Activated CD4-positive, alpha-beta T cell treated with anti-CD3 and anti-CD28 coated beads, Interleukin-2, amount 50 U/mL, for 48 hours (primary cell): ENCODE results near the gene CNMD.
"Not testable (repeated sequence)": the region's sequence is repeated elsewhere in the genome, so short reads cannot be mapped to it uniquely, and the experiment has no call there.

Source experiments
- DNase-seq, 2 experiments: peaks; one replicate each; pipeline ENCODE4 v3.0.0-alpha.2; 2020

Gene CNMD

DNA sequence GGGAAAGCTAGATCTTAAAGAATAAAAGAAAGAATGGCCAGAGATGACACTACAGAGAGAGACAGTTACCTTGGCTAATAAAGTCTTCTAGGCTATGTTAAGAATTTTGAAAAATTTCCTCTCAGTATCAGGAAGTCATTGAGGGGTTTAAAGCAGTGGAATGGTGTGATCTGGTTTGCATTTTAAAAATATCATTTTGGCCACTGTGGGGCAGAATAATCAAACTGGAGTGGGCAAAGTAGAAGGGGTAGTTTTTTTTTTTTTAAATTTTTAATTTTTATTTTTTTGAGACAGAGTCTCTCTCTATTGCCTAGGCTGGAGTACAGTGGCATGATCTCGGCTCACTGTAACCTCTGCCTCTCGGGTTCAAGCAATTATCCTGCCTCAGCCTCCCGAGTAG lies 4.4 kb upstream of the CNMD start:
- DNase-seq, result no peak

DNA sequence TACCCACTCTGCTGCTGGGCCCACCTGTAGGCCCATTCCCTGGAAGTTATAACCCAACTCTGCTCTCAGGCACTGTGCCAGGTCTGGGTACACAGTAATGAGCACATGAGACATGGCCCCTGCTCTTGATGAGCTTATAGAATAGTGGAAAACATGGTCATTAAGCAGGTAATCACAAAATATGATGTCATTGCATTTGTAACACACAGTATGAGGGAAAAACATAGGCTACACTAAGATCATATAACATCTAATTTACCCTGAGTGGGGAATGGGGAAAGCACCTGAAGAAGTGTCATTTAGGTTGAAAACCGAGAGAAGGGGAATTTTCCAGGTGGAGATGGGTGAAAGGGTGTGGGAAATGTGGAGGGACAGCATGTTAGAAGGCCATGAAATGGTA lies 3.9 kb upstream of the CNMD start:
- DNase-seq, result no peak

DNA sequence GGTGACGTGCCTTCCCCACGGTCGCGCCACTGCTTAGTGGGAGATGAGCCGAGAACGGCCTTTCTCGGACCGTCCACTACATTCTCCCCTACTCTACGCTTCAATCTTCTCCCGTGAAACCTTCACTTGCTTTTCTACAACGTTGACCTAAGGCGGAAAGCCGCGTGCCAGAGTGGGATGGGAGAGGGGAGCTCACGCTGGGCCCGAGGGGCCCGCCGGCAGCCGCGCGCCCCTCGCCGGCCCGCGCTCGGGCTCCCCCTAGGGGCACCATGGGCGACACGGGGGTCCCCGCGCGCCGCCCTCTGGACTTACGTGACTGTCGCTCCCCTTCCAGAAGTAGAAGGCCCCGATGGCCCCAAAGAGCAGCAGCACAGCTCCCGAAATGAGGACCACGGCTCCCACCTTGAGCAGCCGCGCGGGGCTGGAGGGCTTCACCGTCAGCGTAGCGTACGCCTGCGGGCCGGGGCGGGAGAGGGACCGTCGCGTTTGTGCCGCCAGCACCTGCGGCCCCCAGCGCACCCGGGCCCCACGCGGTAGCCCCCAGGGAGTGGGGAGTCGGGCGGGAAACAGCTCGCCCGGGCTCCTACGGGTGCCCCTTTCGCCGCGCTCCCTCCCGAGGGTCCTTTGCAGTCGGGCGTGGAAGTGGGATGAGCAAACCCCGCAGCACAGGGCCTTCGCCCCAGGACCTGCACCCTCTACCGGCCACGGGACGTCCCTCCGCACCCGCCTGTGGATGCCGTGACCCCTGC lies 727 bp downstream of the CNMD start:
- DNase-seq, result peak; percentile 4 to 29

DNA sequence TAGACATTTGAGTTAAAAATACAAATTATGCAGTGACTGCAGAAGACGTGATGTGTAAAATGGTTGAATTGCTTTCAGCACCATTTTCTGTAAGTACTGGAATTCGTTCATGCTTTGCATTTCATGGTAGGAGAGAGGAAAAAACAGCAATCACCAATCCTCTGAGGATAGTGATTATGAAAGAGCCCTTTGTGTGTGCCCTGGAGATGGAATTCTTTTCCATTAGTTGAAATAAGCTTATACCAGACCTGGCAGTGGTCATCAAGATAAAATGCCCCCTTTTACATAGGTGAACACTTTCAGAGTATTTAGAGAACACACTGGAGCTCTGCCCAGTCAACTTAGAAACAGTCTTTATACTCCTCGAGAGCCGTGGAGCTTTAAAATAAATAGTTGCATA lies 1.7 kb downstream of the CNMD start:
- no peak for DNase-seq

DNA sequence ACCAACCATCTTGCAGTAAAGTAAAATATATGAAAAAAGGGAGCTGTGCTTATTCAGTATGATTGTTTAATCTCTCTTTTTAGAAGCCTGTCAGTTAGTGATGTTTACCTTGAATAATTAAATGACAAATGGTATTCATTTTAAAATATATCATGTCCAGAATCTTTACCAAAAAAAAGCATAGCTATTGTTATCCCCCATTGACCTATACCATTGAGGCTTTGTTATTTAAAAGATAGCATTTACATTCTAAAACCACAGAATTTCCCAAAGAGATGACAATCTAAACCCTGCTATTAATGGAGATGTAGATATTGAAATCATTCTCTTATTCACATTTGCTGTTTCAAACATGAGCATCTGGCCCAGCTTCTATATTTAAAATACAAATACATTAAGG lies 2.2 kb downstream of the CNMD start:
- DNase-seq, result no peak

DNA sequence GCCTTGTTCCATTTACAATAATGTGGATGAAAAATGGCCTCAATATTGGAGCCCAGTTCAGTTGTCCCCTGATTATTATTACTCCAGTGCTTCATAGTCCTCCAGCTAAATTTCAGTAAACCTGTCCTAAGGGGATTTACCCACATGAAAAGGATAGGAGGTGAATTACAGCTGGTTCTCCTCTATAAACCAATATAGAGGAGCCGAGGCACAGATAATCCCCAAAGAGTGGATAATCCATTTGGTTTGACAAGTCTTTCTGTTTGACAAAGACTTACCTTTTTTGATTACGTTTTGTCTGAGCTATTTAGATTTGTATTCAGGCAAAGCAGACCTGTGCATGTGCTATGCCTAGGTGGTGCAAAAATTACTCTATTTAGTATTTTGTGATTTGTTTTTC lies 2.7 kb downstream of the CNMD start:
- no peak for DNase-seq

DNA sequence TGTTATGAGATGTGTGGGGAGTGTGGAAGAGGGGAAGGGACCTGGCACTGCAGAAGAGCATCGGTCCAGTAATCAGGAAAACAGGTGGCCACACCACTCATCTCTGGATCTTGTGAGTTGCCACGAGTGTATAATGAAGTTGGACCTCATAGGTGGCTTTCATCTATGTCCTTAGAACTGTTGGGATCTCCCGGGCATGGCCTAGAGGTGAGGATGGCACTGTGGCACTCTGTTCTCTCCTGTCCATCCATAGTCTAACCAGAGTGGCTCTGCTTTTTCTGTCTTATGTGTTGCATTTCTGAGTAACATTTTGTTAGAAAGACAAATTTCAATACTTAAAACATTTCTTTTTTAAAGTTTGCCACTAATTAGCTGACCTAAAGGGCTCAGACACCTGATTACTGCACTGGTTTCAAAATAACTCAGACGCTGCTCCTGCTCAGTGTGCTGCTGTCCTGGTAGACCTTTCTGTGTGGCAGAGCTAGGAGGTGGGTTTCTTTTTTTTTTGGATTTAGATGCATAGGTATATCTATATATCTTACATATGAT lies 5.5 kb downstream of the CNMD start:
- no peak for DNase-seq

DNA sequence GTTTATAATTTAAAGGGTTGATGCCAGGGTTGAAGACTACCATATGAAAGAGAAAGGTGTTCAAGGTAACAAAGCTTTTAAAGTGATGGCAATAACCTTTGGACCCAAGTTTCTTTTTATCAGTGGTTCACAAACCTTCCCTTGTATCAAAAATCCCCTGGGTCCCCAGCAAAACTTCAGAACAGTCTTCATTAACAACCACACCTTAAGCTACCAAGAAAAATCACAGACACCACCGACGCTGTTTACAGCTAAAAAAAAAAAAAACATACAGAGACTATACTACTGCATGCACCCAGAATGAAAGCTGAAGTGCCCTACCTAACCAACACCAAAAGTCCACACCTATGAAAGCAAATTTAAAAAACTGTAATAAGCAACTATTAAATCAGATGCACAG lies 13.4 kb downstream of the CNMD start:
- no peak for DNase-seq

DNA sequence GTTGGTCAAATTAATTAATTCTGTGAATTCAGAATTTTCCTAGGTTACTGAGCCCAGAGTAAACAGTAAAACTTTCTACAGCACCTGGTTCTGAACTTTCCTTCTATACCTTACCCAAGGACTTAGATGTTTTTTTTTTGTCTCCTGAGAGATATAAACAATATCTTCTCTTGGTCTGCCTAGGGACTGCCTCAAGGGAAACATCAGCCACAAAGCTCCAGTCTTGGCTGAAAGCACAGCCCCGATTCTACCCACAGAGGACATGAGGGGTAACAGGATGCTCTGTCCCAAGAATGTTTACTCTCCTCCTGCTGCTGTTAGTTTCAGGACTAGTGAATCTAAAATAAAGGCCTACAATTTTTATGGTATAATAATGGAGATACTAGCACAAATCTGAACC lies 14.3 kb downstream of the CNMD start:
- no peak for DNase-seq

DNA sequence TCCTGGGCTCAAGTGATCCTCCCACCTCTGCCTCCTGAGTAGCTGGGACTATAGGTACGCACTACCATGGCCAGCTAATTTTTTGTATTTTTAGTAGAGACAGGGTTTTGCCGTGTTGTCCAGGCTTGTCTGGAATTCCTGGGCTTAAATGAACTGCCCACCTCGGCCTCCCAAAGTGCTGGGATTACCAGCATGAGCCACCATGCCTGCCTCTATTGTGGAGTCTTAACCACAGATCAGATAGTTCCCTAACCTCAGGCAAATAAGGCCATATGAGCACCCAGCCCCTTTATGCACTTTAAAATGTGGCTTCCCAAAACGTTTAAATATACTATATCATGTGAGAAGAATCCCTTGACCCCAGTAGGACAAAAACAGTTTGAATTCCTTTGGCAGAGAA lies 16.4 kb downstream of the CNMD start:
- DNase-seq, result no peak

DNA sequence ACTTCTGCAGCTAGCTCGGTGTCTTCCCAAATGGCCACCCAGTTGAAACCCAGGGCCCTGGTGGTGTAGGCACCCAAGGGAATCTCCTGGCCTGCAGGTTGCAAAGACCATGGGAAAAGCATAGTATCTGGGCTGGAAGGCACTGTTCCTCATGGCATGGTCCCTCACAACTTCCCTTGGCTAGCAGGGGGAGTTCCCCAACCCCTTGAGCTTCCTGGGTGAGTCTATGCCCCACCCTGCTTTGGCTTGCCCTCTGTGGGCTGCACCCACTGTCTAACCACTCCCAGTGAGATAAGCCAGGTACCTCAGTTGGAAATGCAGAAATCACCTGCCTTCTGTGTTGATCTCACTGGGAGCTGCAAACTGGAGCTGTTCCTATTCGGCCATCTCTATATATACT lies 18.3 kb downstream of the CNMD start:
- not testable (repeated sequence) for DNase-seq

DNA sequence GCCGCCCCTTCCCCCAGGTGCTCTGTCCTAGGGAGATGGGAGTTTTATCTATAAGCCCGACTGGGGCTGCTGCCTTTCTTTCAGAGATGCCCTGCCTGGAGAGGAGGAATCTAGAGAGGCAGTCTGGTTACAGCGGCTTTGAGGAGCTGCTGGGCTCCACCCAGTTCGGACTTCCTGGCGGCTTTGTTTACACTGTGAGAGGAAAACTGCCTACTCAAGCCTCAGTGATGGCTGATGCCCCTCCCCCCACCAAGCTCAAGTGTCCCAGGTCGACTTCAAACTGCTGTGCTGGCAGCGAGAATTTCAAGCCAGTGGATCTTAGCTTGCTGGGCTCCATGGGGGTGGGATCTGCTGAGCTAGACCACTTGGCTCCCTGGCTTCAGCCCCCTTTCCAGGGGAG lies 18.7 kb downstream of the CNMD start:
- not testable (repeated sequence) for DNase-seq

DNA sequence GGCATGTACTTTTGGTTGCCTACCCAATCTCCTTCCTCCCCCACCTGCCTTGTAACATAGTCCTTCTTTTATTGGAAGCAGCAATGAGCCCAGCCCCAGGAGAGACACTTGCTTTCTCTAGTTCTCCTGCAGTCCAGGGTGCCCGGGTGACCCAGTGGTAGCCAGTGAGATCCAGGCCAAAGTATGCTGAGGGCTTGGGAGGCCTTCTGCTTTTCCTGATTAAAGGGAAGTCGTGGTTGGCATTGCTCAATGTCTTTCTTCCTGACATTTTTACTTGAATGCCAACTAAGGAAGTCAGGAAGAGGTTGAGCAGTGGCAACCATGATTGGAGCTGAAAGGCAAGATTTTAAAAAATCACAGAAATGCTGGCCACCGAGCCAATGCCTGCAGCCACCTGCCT lies 25.7 kb downstream of the CNMD start:
- no peak for DNase-seq

DNA sequence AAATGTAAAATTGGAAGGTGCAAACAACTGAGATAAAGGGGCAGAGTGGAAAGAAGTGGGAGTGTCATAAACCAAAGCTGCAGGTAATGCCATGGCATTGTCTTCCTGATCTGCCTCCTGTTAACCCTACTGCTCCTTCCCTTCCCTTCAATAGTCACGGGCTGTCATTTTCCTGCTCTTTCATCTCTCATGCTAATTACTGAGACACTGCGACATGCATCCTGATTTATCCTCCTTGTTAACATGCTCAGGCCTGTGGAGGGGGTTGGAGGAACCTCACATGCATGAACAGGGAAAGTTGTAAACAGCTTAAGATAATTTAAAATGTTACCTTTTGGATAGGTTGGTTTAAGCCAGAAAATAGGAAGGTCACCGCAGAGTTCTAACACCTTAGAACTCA lies 27.2 kb downstream of the CNMD start:
- no peak for DNase-seq

DNA sequence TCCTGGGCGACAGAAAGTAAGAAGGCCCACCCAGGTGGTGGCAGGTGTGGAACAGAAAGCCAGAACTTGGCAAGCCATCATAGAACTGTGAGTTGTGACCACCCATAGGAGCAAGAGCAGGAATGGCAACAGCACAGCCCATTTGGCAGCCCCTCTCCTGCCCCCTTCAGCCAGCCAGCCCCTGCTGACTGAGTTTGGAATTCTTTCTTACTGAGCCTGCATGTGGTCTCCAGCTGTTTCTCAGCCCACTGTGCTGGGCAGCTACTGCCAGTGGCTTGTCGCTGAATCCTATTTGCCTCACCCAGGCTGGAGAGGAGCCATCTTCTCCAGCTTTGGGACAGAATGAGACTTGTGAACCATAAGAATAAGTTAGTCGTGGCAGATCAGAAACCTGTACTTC lies 28.3 kb downstream of the CNMD start:
- DNase-seq, result no peak

DNA sequence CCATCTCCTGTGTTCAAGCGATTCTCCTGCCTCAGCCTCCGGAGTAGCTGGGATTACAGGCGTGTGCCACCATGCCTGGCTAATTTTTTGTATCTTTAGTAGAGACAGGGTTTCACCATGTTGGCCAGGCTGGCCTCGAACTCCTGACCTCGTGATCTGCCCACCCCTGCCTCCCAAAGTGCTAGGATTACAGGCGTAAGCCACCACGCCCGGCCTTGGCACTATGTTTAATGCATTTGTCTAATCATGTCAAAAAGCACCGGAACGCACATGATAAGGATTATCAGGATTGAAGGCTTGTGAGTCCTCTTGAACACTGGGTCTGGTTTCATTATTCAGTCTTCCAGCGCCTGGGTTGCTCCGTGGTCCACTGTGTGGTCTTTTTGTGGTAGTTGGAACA lies 31.4 kb downstream of the CNMD start:
- DNase-seq, result not testable (repeated sequence)

DNA sequence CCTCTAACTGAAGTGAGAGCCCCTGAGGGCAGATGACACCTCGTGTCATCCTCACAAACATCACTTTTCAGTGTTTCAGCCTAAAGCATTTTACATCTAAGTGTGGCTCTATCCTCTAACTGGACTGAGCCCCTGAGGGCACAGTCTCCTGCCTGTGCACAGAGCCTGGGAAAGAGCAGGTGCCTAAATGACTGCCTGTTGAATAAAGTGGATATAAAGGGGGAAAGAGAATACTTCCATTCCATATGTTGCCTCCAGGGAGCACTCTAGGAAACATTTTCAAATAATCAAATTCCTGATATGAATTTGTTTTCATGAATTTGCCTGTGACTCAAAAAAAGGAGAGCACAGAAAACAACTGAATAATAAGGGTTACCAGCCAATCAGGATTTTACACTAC lies 32.2 kb downstream of the CNMD start:
- DNase-seq, result no peak

DNA sequence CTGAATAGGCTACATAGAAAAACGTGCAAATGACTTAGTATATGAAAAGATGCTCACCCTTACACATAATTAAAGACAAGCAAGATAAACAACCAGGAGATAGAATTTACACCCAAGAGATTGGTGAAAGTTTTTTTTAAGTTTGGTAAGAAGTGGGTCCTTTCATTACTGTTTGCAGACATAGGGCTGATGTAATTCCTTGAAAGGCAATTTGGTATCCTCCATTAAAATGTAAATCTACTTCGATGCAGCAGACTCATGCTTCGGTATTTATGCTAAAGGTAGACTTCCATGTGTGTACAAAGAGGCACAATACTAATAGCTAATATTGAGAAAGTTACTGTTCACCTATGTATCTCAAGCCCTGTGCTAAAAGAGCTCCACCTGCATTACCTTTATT lies 33.5 kb downstream of the CNMD start:
- no peak for DNase-seq

DNA sequence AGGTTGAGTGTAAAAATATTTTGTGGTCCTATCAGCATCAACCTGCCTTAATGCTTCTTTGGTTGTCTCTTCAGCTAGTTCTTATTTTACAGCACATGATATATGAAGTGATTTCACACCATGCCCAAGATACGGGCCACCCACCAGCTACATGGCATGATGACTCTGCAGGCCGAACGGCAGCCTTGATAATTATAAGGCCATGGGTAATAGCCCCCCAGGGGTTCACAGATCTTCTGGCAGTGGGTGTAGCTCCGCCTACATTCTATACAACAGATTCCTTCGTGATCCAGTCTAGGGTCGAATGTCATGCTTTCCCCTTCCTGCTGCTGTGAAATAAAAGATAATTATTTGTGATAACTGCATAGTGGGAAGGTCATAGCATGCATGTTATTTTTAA lies 36.1 kb downstream of the CNMD start:
- DNase-seq, result no peak

DNA sequence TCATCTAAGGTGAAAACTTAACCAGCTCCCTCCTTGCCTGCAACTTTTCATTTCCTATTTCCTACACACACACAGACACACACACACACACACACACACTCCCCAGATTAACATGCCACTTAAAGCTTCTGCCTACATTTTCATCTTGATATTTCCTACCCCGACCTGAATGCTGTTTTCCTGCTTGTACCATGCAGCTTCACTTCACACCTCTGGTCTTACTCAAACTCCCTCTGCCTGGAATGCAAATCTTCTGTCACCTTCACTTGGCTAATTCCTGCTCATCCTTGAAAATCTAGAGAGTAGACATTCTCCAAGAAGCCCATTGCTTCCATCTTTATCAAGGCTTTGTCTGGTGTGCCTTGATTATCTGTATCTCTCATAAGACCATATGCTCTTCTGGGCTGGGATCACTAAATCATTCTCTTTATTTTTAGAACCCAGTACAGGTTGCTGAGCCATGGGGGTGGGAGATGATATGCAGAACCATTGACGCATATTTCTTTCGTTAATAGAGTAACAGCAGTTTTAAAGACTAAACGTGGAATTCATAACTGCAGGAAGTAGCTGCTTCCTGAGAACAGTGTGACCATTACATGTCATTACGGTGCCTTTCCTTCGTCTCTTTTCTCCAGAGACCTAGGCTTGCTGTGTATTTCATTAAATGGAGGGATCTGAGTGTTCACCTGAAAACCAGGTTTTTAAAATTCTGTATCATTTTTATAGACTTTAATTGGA lies 37.7 kb downstream of the CNMD start:
- DNase-seq, result no peak

DNA sequence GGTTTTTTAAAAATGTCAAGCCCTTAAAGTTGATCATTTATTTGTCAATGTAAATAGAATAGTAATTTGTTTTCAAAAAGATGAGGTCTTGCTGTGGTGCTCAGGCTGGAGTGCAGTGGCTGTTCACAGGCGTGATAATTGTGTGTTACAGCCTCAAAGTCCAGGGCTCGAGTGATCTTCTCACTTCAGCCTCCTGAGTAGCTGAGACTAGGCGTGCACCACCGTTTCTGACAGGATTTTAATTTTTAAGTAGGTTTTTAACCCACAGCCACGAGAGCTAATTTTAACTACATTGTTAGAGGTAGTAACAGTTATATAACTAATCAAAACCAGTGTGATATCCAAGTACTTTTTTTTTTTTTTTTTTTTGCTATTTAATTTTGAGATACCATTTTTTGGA lies 43.1 kb downstream of the CNMD start:
- no peak for DNase-seq

DNA sequence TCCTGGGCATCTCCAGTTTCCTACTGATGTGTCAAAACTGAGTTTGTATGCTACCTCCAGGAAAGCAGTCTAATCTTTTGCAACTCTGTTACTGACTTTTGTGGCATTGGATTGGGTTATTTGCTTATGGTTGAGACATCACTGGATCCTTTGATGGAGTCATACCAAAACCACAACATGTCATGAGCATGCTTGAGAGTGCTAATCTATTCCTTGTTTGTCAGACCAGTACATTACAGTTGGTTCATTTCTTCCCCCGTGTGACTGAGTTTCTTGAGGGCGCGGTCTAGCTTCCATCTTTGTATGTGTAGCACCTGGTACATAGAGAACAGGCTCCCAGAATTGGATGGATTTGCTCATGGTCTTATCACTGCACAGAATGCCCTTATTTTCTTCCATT lies 43.8 kb downstream of the CNMD start:
- peak; percentile 19 to 37 for DNase-seq

DNA sequence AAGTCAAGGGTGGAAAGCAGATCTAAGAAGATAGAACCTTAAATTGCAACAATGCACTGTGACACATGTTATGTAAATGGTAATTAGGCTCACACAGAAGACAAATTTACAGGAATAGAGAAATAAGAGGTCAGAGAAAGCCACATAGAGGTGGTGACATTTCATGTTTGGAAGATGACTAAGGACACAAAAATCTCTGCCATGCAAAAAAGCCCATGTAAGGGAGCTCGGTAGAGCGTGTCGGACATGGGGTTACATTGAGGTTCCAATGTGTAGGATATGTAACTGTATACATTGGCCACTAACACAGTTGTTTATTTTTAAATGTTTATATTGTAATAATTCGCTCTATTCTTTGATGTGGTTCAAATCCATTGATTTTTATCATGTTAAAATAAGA lies 53.2 kb downstream of the CNMD start:
- no peak for DNase-seq

DNA sequence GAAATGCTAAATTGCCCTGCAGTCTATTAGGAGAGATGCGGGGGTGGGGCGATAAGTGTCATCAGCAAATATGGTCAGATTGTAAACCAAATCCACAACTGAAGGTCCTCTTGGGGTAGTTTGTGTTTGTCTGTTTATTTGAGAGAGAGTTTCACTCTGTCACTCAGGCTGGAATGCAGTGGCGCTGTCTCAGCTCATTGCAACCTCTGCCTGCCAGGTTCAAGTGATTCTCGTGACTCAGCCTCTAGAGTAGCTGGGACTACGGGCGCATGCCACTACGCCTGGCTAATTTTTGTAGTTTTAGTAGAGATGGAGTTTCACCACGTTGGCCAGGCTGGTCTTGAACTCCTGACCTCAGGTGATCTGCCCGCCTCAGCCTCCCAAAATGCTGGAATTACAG lies 53.8 kb downstream of the CNMD start:
- not testable (repeated sequence) for DNase-seq

DNA sequence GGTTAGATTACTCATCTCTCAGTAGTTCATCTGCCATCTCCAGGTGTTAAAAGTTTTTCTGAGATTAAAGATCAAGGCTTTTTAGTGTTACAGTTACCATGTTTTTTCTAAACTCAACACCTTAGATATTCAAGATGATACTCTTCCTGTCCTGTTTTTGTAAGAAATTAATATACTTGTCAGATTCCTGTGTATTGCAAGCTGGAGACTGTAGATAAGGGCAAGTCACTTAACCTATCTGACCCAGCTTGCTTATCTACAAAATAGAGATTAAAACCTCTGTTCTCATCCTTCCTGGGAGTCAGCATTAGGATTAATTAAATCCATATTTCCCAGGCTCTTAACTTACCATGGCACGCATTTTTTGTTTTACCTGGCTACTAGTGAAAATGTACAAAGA lies 61.8 kb downstream of the CNMD start:
- no peak for DNase-seq
